Measurements from ENCODE around the gene RAP1GAP. TPM values are rescaled to one million over a fixed set of nuclear protein-coding genes. Genes with fewer than 3 reads are reported as not detected.

Gene RAP1GAP
- total and polyA plus RNA-seq, 9 of the 15 experiments (the other 6 are each of a cell fraction or from before 2014, with no cell fraction given): 0.29 to 30.2 (median 19.2) TPM

DNA sequence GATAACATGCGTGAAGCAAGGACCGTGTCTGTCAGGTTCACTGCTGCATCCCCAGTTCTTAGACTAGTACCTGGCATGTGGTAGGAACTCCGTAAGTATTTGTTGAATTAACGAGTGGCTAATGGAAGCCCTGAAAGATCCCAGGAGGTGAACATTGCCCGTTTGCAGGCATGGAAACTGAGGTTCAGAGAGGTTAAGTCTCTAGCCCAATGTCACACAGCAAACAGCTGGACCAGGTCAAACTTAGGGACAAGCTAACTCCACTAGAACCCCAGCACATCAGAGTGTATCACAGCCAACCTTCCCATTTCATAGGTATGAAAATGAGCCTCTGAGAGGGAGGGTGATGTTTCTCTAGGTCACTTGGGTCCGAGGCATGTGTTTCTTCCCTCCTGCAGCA, 27.6 kb downstream of the RAP1GAP start (continued):
- TF ChIP-seq, protein P1, sequence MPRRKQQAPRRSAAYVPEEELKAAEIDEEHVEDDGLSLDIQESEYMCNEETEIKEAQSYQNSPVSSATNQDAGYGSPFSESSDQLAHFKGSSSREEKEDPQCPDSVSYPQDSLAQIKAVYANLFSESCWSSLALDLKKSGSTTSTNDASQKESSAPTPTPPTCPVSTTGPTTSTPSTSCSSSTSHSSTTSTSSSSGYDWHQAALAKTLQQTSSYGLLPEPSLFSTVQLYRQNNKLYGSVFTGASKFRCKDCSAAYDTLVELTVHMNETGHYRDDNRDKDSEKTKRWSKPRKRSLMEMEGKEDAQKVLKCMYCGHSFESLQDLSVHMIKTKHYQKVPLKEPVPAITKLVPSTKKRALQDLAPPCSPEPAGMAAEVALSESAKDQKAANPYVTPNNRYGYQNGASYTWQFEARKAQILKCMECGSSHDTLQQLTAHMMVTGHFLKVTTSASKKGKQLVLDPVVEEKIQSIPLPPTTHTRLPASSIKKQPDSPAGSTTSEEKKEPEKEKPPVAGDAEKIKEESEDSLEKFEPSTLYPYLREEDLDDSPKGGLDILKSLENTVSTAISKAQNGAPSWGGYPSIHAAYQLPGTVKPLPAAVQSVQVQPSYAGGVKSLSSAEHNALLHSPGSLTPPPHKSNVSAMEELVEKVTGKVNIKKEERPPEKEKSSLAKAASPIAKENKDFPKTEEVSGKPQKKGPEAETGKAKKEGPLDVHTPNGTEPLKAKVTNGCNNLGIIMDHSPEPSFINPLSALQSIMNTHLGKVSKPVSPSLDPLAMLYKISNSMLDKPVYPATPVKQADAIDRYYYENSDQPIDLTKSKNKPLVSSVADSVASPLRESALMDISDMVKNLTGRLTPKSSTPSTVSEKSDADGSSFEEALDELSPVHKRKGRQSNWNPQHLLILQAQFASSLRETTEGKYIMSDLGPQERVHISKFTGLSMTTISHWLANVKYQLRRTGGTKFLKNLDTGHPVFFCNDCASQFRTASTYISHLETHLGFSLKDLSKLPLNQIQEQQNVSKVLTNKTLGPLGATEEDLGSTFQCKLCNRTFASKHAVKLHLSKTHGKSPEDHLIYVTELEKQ (CRISPR knock-in tag; IDR thresholded peaks at IDR 0.05): no peak
- TF ChIP-seq ZC3H4 (CRISPR knock-in tag; IDR thresholded peaks at IDR 0.05; ENCODE audit: borderline replicate concordance) (no peak), PRMT5 (CRISPR knock-in tag; IDR thresholded peaks at IDR 0.05) (no peak), YY1 (IDR thresholded peaks at IDR 0.05; ENCODE audit: borderline replicate concordance in 1 of 3, control insufficient read depth in 1 of 3, extremely low read depth in 1 of 3, insufficient read depth in 3 of 3, insufficient read length in 1 of 3, insufficient replicate concordance in 2 of 3, low read depth in 1 of 3, low read length in 2 of 3) (no peak), SMARCB1 (IDR thresholded peaks at IDR 0.05; ENCODE audit: insufficient read length, low read depth) (no peak), HEY1 (CRISPR knock-in tag; IDR thresholded peaks at IDR 0.05; ENCODE audit: borderline replicate concordance) (no peak), NFATC3 (IDR thresholded peaks at IDR 0.05) (no peak), NR2F6 (CRISPR knock-in tag; IDR thresholded peaks at IDR 0.05) (no peak), RBM25 (IDR thresholded peaks at IDR 0.05; ENCODE audit: low read depth, low read length, severe bottlenecking) (peak; percentile 99), TRIM24 (IDR thresholded peaks at IDR 0.05) (no peak), NRF1 (conservative IDR thresholded peaks at IDR 0.05 in 1 of 2, IDR thresholded peaks at IDR 0.05 in 1 of 2) (no peak), TAF7 (tag; IDR thresholded peaks at IDR 0.05) (no peak), RBM39 (optimal IDR thresholded peaks at IDR 0.05; ENCODE audit: low read depth, low read length) (no peak), YBX1 (IDR thresholded peaks at IDR 0.05) (no peak), ARID2 (IDR thresholded peaks at IDR 0.05) (no peak), GABPB1 (CRISPR knock-in tag; IDR thresholded peaks at IDR 0.05) (peak; percentile 35; the same call in 1 of the 2 replicates), SPI1 (IDR thresholded peaks at IDR 0.05; ENCODE audit: borderline replicate concordance, low read depth, low read length) (no peak), TGIF2 (CRISPR knock-in tag; IDR thresholded peaks at IDR 0.05) (no peak), ZNF57 (CRISPR knock-in tag; IDR thresholded peaks at IDR 0.05) (no peak)
- TF ChIP-seq, protein P2, sequence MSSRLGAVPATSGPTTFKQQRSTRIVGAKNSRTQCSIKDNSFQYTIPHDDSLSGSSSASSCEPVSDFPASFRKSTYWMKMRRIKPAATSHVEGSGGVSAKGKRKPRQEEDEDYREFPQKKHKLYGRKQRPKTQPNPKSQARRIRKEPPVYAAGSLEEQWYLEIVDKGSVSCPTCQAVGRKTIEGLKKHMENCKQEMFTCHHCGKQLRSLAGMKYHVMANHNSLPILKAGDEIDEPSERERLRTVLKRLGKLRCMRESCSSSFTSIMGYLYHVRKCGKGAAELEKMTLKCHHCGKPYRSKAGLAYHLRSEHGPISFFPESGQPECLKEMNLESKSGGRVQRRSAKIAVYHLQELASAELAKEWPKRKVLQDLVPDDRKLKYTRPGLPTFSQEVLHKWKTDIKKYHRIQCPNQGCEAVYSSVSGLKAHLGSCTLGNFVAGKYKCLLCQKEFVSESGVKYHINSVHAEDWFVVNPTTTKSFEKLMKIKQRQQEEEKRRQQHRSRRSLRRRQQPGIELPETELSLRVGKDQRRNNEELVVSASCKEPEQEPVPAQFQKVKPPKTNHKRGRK (tag; IDR thresholded peaks at IDR 0.05): no peak
- TF ChIP-seq, protein P3, sequence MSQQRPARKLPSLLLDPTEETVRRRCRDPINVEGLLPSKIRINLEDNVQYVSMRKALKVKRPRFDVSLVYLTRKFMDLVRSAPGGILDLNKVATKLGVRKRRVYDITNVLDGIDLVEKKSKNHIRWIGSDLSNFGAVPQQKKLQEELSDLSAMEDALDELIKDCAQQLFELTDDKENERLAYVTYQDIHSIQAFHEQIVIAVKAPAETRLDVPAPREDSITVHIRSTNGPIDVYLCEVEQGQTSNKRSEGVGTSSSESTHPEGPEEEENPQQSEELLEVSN (IDR thresholded peaks at IDR 0.05; ENCODE audit: borderline replicate concordance in 1 of 2, extremely low read depth in 1 of 2, insufficient read depth in 1 of 2, insufficient read length in 1 of 2, low read depth in 1 of 2, low read length in 1 of 2, poor library complexity in 1 of 2, severe bottlenecking in 1 of 2): no peak
- TF ChIP-seq, protein P4, sequence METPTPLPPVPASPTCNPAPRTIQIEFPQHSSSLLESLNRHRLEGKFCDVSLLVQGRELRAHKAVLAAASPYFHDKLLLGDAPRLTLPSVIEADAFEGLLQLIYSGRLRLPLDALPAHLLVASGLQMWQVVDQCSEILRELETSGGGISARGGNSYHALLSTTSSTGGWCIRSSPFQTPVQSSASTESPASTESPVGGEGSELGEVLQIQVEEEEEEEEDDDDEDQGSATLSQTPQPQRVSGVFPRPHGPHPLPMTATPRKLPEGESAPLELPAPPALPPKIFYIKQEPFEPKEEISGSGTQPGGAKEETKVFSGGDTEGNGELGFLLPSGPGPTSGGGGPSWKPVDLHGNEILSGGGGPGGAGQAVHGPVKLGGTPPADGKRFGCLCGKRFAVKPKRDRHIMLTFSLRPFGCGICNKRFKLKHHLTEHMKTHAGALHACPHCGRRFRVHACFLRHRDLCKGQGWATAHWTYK (CRISPR knock-in tag; IDR thresholded peaks at IDR 0.05): no peak

Measured in K562 (cell line).